Loucy (cell line): ENCODE data around the gene DSC3.

Experiments
- EZH2phosphoT487 ChIP-seq: fragments of 200-600 bp; IDR thresholded peaks from 2 replicates; pipeline ENCODE4 v1.6.1; 2018; ENCODE audit warnings: antibody characterized with exemption, mild to moderate bottlenecking, moderate library complexity, borderline replicate concordance
- TF ChIP-seq, protein P1 (sequence below): fragments of 200-600 bp; sonication (generic); conservative IDR thresholded peaks from 2 replicates; pipeline ENCODE4 v1.5.1; 2014; ENCODE audit warnings: mild to moderate bottlenecking, antibody characterized with exemption, low read length

- TF ChIP-seq, protein P1, sequence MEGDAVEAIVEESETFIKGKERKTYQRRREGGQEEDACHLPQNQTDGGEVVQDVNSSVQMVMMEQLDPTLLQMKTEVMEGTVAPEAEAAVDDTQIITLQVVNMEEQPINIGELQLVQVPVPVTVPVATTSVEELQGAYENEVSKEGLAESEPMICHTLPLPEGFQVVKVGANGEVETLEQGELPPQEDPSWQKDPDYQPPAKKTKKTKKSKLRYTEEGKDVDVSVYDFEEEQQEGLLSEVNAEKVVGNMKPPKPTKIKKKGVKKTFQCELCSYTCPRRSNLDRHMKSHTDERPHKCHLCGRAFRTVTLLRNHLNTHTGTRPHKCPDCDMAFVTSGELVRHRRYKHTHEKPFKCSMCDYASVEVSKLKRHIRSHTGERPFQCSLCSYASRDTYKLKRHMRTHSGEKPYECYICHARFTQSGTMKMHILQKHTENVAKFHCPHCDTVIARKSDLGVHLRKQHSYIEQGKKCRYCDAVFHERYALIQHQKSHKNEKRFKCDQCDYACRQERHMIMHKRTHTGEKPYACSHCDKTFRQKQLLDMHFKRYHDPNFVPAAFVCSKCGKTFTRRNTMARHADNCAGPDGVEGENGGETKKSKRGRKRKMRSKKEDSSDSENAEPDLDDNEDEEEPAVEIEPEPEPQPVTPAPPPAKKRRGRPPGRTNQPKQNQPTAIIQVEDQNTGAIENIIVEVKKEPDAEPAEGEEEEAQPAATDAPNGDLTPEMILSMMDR = no peak
- no peak for TF ChIP-seq EZH2phosphoT487
Observed at GRCh38 chr18:30988440-30988839, 54.1 kb downstream of the DSC3 start.
